Activated CD4-positive, alpha-beta T cell treated with anti-CD3 and anti-CD28 coated beads, Interleukin-2, amount 50 U/mL, for 48 hours (primary cell): ENCODE data around the gene MAP3K7CL.

Experiments
- DNase-seq, 2 experiments: peaks; one replicate each; pipeline ENCODE4 v3.0.0-alpha.2; 2020

MAP3K7CL gene, protein sequence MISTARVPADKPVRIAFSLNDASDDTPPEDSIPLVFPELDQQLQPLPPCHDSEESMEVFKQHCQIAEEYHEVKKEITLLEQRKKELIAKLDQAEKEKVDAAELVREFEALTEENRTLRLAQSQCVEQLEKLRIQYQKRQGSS

DNA sequence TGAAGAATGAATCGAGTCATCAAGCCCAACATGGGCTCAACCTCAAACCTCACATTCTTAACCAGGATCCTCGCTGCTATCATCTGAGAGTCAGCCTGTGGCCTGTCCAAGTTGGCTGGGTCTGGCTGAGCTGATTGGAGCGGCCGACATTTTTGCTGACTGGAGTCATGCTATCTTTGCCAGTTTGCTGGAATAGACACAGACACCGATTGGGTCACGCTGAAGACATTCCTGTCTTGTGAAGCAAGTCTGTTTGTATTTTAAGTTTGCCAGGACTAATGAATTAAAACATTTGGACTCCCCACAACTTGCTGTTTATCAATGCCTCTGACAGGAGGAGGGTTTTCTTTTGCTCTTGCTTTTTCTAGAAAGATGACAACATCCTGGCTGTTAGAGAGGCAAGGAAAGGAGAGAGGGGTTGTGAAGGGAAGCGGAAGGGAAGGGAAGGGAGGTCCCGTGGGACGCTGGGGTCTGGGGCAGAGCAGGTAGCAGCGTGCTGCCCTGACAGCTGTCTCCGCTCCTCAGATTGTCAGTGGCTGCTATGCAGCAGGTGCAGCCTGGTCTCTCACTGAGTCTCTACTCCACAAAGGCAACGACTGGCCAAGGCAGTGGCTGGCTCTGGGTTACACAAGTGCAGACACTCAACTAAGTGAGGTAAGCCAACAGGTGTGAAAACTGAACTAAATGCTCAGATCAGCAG is at the start of gene MAP3K7CL:
TSS of gene MAP3K7CL (plus strand) at position 375 of the 700 bp plus-strand sequence. CDS start 2,701 bp downstream, outside the sequence.
- DNase-seq = no peak

DNA sequence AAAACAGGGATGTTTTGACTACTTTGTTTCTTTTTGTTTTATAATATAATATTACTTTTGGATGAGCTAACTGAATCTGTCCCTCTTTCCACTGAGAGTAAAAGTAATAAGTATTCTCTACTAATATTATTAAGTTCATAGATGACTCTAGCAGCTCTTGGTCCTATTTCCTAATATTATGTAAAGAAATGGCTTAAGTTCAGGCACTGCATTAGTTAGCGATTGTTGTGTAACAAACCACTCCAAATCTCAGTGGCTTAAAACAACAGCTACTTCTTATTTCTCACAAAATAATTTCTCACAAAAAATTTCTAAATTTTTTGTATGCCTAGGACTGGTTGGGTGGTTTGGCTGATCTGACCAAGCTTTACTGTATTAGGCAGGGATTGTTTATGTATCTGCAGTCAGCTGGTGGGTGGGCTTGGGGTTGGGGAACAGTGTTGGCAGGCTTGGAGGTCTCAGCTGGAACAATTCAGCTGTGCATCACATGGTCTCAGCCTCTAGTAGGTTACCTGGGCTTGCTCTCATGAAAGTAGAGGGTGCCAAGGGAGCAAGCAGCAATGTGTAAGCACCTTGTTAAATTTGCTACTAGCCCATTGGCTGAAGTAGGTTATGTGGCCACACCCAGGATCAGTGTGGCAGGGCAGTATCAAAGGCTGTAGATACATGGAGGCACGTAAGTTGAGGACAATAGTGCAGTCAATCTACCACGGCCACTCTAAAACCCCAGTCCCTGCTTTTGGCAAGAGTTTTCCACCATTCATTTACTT is 48.2 kb upstream of the MAP3K7CL start:
- DNase-seq = no peak

DNA sequence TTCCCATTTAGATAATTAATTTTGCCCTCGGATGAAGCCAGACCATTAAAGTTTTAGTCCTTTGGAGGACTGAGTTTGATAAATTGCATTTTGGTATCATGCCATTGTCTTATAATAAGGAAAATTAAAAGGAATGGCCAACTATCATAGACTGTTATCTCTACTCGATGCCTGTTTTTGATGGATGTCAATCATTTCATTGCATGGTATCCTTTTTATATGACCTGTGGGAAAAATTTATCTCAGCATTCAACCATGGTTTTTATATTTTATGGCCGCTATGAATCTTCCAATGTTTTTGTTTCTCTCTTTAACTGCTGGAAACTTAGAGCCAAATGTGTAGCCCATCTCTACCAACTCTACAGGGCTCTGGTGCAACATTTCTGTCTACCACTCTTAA is 47.1 kb upstream of the MAP3K7CL start:
- no peak for DNase-seq

DNA sequence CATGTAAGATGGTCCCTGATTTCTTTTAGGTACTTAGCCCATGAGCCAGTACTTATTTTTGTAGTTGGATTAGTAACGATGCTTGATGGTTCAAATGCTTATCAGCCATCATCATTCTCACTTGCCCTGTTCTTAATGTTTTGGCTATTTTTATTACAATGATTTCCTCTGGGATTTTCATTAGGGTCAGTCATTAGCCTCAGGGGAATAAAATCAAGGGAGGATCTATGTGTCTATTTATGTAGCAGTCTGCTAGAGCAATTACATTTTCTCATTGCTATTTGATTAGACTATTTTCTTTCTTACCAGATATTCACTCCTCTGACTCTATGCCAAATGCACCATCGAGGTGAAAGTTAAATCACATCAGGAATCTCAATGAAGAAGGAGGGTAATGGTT is 46.1 kb upstream of the MAP3K7CL start:
- no peak for DNase-seq

DNA sequence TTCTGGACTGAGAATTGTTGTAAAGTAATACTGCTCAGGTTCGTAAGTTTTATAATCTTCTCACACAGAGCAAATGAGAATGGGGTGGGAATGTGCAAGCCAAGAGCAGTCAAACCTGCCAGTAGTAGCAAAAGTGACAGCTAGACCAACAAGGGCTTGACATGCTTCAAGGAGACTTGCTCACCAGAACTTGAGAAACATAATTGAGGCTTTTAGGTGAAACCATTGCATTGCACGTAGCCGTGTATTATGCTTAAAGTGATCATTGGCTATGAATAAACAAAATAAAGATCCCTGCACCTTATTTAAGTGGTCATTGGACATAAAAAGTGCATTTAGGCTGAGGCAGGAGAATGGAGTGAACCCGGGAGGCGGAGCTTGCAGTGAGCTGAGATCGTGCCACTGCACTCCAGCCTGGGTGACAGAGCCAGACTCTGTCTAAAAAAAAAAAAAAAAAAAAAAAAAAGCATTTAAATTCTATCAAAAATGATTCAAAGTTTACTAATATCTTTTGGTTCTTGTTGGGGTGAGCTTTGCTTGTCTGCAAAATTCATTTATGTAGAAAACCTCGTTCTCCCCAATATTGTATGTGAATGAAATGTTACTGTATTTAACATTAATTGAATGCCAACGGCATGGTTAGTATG is 45.2 kb upstream of the MAP3K7CL start:
- DNase-seq = no peak

DNA sequence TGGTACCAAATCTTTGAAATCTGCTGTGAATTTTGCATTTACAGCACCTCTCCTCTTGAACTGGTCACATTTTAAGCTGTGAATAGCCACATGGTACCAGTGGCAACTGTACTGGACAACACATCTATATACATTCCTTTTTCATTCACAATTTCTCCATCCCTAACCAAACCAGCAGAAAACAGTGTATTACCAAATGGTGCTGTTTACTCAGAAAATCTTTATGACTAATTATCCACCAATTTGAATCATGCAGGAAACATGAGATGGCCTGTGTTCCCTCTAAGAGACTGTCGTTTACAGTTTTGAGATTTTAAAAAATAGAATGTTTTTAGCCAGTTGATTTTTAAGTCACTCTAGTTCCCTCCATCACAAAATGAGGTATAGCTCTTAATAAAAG is 39.4 kb upstream of the MAP3K7CL start:
- DNase-seq = no peak

DNA sequence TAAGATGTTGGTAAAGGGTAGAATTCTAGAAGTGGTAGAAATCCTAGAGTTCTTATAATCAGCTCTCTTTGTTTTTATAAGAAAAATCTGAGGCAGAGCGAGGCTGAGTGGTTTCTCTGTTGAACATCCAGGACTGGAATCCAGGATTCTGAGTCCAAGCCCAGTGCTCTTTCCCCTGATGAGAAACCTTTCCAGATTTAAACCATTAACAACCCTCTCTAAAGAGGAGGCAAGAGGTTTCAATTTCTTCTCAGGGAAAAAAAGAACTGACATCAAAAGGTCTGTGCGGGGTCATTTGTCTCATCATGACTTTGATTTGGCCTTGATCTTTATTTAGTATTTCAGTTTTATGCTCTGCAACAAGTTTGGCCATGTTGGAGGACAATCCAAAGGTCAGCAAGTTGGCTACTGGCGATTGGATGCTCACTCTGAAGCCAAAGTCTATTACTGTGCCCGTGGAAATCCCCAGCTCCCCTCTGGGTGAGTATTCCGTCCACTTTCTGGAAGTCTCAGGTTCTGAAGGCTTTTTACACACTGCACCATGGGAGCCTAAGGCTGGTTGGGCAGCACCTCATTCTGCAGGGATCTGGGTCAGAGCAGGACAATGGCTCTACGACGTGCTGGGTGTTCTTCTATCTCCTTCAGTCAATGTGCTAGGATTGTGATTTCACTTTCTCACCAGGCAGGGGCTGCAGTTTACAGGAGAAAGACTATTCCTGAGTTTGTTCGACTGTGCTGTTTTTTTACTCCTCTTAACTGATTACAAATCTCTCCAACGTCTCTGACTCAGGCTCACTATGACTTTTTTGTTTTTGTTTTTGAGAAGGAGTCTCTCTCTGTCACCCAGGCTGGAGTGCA is 38.1 kb upstream of the MAP3K7CL start:
- DNase-seq = no peak

DNA sequence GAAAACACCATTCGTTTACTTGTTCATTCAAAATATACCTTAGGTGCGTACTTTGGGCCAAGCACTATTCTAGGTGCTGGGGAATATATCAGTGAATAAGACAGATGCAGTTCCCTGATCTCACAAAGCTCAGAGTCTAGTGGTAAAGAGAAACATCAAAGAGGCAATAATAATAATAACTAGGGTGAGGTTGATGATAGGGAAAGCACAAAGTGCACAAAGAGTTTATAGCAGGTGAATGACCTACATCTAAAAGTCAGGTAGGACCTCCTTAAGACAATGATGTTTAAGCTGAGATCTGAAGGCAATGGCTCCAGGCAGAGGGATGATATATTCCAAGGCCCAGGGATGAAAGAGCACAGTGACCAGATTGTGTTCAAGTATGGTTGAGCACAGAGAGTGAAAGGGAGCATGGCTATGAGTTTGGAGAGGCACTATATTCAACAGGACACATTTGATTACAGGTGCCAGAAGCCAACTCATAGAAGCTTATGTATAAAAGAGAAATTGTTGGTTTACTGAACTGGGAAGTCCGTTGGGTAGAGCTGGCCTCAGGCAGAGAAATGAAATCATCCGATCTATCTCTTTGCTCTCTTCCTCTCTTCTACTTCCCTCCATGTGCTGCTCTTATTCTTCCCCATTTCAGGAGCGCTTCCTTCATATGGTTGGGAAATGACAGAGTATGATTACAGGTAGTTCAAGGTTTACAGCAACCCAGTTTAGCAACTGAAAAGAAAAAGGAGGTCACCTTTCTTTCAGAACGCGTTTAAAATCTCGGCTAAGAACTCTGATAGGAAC is 34.0 kb upstream of the MAP3K7CL start:
- no peak for DNase-seq

DNA sequence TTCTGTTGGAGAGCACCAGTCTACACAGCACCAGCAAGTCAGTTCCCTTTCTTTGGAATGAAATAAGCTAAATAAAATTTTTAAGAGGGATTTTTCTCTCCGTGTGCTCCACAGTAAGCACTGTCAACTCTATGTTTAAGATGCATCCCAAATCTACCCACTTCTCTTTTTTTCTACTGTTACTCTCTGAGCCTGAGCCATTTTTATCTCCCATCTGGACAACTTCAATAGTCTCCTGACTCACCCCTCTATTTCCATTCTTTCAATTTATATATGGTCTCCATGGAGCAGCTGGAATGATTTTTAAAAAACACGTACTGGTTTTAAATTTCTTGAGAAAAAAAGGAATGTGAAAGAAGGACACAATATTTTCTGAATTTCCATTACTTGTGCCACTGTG is 32.3 kb upstream of the MAP3K7CL start:
- no peak for DNase-seq

DNA sequence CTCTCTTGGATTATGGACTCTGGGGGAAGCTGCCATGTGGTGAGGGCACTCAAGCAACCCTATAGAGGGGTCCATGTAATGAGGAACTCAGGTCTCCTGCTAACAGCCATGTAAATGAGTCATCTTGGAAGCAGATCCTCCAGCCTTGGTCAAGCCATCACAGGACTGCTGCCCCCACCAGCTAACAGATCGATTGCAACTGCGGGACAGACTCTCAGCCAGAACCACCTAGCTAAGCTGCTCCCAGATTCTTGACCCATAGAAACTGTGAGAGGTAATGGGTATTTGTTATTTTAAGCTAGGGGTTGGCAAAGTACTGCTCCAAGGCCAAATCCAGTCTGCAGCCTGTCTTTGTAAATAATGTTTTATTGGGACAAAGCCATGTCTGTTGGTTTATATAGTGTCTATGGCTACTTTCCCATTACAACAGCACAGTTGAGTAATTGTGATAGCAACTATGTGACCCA is 27.6 kb upstream of the MAP3K7CL start:
- no peak for DNase-seq

DNA sequence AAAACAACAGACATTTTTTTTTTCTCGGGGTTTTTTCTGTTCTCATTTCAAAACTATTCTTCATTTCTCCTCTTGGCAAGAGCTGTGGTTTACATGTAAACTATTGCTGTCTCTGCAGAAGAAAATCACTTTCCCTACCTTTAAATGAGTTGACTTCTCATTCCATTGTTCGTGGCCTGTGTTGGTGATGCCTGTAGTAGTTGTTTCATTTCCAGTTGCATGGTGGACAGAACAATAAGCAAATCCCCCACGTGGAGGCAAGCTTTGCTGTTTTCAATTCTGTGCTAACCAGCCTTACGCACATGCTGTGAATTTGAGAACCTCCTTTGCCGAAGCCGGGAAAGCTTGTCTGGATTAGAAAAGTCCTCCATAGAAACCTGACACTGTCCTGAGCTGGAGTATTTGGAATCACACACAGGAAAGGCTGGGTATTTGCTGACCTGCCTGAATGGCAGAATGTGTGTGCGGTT is 26.2 kb upstream of the MAP3K7CL start:
- no peak for DNase-seq

DNA sequence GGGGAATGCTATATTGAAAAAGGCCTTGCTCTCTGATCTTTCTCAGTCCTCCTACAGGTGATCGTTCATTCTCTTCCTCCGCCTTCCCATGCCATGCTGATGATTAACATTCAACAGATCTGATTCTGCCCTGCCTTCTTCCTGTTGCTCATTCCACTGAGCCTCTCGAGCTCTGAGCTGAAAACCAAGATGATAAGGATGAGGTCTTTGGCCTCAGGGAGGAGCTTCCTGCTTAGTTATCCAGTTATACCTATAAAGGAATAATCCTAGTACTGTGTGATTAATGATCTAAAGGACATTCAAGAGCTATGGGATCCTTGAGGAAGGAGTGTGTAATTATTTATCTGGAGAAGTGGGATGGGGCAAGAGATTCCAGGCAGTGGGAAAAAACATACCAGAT is 25.2 kb upstream of the MAP3K7CL start:
- no peak for DNase-seq

DNA sequence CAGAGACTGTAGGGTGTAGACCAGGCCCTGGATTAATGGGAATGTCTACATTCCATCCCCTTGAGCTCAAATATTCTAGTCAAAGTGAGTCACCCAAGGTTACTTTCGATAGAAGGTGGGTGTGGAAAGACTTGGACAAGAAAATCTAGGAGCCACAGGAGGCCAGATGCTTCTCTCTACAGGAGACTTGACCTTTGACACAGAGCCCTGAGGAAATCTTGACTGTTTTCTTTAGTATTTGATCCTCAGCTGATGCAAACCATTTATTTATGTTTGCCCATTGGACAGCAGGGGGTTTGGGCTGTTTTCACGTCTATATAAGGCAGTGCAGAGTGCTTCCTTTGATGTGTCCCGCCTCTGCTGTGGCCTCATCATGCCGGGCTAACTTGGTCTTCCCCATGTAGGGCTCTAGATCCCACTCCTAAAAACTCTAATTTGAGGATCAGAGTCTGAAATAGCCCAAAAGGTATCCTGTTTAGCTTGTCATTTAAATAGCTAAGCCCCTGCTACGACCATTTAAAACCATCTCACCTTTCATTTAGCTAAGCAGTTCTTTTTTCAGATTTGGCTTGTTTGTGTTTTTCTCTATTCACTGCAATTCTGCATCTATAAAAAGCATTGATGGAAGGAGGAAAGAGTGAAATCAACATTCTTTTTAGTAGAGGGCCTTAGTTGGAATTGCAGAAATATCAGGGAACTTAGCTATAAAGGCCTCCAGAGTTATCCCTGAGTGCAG is 15.5 kb upstream of the MAP3K7CL start:
- no peak for DNase-seq

DNA sequence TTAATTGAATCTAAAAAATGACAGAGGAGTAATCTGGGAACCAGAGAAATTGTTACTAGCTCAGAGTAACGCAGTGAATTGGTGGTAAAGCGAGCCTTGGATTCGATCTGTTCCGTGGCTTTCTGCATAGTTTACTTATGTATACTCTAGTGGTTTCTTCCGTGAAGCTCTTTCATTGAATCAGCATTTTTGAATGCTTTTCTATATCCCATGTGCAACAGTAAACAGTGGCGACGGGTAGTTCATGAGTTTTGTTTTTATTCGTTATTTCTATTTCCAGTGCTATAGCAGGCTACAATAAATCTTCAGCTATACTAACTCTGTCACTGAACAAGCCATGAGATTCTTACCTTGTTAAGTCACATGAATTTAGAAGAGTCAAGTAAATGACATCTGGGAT is 14.5 kb upstream of the MAP3K7CL start:
- DNase-seq = no peak

DNA sequence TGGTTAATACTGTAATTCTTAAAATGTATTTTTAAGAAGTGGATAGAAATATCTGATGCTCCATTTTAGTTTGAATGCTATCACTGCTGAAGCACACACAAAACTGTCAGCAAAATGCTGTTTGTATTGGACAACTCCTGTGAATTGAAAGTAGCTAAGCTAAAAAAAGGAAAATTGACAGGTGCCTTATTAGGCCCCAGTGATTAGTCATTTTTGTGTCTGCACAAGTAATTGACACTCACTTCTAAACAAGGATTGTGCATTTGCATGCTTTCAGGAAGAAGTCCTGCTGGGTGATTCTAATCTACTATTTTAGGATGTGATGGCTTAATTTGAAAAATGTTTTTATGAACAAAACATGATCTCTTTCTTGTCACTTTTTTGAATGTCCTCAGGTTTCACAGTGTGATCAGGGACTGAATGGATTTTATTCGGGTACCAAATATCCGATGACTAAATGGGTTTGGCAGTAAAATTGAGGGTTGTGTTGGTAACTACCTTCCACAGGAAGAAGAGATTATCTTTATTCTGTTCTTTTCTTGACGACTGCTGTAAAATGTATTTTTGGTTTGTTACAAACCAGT is 13.0 kb upstream of the MAP3K7CL start:
- DNase-seq = no peak

DNA sequence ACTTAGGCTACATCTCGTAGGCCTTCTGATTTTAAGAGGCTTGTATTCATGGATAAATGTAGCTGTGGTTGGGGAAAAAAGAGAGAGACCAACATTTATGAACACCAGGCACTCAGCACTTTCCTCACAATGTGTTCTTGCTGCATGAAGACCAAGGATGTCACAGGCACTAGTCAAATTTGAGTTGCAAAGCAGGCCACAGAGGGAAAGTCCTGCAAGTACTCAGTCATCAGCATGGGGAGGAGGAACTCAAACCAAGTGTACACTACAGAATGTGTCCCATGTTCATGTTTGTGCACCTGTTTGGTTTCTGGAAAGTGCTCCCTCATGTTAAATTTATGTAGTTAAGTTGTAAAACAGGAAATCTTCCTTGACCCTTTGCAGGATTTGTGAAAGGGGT is 8.7 kb upstream of the MAP3K7CL start:
- no peak for DNase-seq

DNA sequence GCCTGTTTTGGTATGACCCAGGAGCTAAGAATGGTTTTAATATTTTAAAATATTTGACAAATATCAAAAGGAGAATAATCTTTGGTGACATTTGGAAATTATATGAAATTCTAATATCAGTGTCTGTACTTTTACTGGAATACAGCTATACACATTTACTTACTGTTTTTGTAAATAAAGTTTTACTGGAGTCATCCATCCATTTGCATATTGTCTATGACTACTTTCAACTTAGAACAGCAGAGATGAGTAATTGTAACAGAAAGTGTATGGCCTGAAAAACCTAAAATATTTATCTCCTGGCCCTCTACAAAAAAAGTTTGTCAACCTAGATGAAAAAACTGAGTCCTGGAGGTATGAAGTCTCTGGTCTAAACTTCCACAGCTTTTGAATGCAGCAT is 5.8 kb upstream of the MAP3K7CL start:
- no peak for DNase-seq

DNA sequence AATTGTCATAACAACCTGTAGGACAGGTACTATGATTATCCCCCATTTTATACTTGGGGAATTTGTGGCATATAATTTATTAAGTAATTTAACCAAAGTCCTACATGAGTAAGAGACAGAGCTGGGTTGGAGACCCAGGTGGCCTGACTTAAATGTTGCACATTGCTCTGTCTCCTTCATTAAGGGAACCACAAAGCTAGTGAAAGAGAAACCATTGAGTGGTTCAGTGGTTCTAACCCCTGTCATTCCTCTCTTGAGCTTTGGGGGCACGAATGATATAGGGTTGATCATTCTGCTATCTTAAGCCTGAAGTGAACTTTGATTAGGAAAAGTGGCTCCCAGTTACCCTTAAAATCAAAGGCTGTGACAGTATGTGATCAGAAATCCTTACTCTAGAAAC is 5.3 kb upstream of the MAP3K7CL start:
- DNase-seq = no peak

DNA sequence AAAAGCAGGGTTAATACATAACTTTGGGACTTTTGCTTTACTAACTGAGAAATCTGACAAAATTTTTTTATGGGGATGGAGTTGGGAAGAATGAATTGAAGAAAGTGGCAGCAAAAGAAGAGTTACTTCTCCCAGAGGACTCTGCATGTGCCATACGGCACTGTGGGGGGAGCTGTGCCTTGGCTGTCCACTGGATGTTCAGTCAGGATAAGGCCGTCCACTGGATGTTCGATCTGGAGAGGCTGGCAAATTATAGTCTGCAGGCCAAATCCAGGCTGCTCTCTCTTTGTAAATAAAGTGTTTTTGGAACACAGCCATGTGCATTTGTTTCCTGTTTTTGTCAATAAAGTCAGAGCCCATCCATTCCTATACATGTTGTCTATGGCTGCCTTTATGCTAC is 4.5 kb upstream of the MAP3K7CL start:
- no peak for DNase-seq

DNA sequence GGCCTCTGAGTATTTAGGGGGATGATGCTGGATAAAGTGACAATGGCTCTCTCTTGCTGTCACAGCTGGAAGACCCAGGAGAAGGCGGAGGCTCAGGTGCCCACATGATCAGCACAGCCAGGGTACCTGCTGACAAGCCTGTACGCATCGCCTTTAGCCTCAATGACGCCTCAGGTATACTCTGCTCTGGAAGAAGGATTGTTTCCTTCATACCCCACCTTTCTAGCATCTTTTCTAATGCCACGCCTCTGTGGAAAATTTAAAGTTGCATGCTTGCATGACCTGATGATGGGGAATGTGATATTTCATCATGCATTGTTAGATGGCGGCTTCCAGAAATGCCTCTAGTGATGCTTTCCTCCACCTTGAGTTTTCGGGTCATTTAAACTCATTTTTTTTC is 2.8 kb downstream of the MAP3K7CL start:
- DNase-seq = no peak

DNA sequence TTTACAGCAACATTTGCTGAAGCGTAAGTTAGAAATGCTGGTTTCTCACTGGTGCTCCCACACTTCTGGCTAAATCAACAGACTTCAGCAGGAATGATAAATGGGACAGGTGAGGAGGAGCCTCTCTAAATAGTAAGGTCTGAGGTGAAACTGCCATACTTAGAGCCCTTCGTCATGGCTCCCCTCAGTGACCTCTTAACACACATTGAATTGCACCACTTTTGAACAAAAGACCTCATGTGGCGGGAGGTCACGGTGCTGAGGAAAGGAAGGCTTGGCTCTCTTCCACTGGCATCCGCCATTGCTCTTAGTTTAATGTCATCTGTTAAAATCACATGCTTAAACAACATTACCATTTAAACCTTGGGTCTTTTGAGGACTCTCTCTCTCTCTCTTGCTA is 3.4 kb downstream of the MAP3K7CL start:
- DNase-seq = no peak
